Prostate gland (tissue), 2 donors: ENCODE measurements around the gene STARD8. TPM values are rescaled to one million over a fixed set of nuclear protein-coding genes. Genes with fewer than 3 reads are reported as not detected.

ENCODE experiments used
- DNase-seq: peaks from one replicate; pipeline ENCODE4 v3.0.0-alpha.2; 2019; ENCODE audit warnings: low spot score
- H3K27ac ChIP-seq, 2 donors: fragments of 200-600 bp; sonication (generic); 2 replicates each; pipeline ENCODE4 v1.5.1; 2017 to 2019
- H3K27me3 ChIP-seq: fragments of 200-600 bp; sonication (generic); replicated peaks from 2 replicates; pipeline ENCODE4 v1.5.1; 2019; ENCODE audit not compliant: insufficient read depth
- H3K36me3 ChIP-seq, 2 donors: fragments of 200-600 bp; sonication (generic); 1 replicate in 1 of 2; 2 replicates in 1 of 2; pipeline versions ENCODE4 v1.5.1 to v1.8.1; 2017 to 2019
- H3K4me1 ChIP-seq: fragments of 200-600 bp; sonication (generic); replicated peaks from 2 replicates; pipeline ENCODE4 v1.5.1; 2019
- H3K4me3 ChIP-seq, 2 donors: fragments of 200-600 bp; sonication (generic); 2 replicates each; pipeline ENCODE4 v1.5.1; 2017 to 2019
- H3K9me3 ChIP-seq: fragments of 200-600 bp; sonication (generic); 2 replicates; pipeline ENCODE4 v1.5.1; 2017
- POLR2A ChIP-seq: fragments of 450-650 bp; IDR thresholded peaks from one replicate; pipeline ENCODE4 v1.6.1; 2016; ENCODE audit warnings: antibody characterized with exemption, mild to moderate bottlenecking
- POLR2AphosphoS5 ChIP-seq: sonication (generic); formaldehyde crosslinking; IDR thresholded peaks from one replicate; pipeline ENCODE4 v1.6.1; 2017; ENCODE audit warnings: antibody characterized with exemption
- WGBS: methylation state at CpG from one replicate; pipeline ENCODE4 v1.1.5; 2018; 5-methylcytosine and 5-hydroxymethylcytosine counted together
- intact Hi-C: fragments of 100-400 bp; cut with DNase I; formaldehyde crosslinking; loops from one replicate; pipeline ENCODE4 v1.14.2; 2022
- total RNA-seq, 2 donors: library from RNA; depleted of rRNA; stranded (reverse); fragments of >200 nt; gene quantifications; one replicate each; pipeline ENCODE4 v1.1.0, GENCODE V29; 2016
- TF ChIP-seq, protein P1 (sequence below), 4 experiments: fragments of 200-600 bp in 2 of 4; fragments of 450-650 bp in 2 of 4; sonication (generic) in 2 of 4; IDR thresholded peaks; 1 replicate in 3 of 4; 2 replicates in 1 of 4; pipeline ENCODE4 v1.5.1; 2016 to 2019; ENCODE audit warnings: antibody characterized with exemption in 4 of 4, mild to moderate bottlenecking in 2 of 4, moderate library complexity in 2 of 4

The STARD8 gene
- total RNA-seq, 2 donors from 2014 or later, result 5.6 to 14.3 TPM

DNA sequence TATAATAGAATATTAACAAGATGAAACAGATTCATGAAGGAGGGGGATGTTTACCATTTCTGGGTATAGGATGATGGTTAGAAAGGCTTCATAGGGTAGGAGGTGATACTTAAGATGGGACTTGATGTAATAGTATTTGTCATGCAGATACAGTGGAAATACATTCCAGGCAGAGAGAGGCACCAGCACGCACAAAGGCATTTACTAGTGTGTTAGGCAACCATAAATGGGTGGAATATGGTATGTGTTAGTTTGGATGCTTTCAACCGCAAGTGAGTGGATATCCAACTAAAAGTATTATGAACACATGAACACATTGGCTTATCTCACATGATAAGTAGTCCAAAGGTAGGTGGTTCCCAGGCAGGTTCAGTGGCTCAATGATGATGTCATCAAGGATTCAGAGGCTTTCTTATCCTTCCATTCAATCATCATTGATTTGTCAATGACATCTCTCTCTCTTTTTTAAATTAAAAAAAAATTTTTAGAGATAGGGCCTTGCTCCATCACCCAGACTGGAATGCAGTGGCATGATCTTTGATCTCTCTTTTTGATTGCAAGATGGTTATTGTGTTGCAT is 12.7 kb upstream of the STARD8 start:
- H3K27me3 ChIP-seq, result no peaks in the 10 kb centered on the region

DNA sequence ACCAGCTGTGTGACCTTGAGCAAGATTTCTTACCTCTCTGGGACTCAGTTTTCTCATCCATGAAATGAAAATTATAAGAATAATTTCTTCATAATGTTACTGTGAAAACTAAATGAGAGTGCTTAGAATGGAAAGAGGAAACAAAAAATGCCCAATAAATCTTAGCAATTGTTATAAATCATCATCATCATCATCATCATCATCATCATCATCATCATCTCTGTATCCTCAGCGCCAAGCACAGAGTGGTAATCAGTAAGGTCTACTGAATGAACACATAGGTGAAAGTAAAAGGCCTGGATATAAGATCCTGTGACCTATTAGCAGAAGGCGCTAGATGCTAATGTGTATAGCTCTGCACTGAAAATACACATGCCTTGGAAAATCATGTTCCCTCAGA is 6.8 kb upstream of the STARD8 start:
- Histone ChIP-seq H3K27ac (no peak overlapping the region), H3K4me1 (no peaks in the 10 kb centered on the region), H3K36me3 (no peaks in the 10 kb centered on the region), H3K9me3 (no peaks in the 10 kb centered on the region), H3K27me3 (no peaks in the 10 kb centered on the region), H3K4me3 (no peak overlapping the region)
- 97% methylated on average over 2 of the region's 2 CpGs for WGBS
- intact Hi-C loops, result no loop called here
- DNase-seq, result no peak
- TF ChIP-seq POLR2AphosphoS5 (no peak), POLR2A (no peak)
- TF ChIP-seq, protein P1, sequence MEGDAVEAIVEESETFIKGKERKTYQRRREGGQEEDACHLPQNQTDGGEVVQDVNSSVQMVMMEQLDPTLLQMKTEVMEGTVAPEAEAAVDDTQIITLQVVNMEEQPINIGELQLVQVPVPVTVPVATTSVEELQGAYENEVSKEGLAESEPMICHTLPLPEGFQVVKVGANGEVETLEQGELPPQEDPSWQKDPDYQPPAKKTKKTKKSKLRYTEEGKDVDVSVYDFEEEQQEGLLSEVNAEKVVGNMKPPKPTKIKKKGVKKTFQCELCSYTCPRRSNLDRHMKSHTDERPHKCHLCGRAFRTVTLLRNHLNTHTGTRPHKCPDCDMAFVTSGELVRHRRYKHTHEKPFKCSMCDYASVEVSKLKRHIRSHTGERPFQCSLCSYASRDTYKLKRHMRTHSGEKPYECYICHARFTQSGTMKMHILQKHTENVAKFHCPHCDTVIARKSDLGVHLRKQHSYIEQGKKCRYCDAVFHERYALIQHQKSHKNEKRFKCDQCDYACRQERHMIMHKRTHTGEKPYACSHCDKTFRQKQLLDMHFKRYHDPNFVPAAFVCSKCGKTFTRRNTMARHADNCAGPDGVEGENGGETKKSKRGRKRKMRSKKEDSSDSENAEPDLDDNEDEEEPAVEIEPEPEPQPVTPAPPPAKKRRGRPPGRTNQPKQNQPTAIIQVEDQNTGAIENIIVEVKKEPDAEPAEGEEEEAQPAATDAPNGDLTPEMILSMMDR (IDR thresholded peaks at IDR 0.05), result no peak

More for the DNA sequence above, 12.7 kb upstream of the STARD8 start:
- no peak overlapping the region for H3K4me3 ChIP-seq
- TF ChIP-seq POLR2A (no peak), POLR2AphosphoS5 (no peak)
- TF ChIP-seq, protein P1 (IDR thresholded peaks at IDR 0.05), result no peak
- WGBS, result 84% methylated on average over 2 of the region's 2 CpGs
- no peaks in the 10 kb centered on the region for H3K4me1 ChIP-seq
- H3K36me3 ChIP-seq, result no peaks in the 10 kb centered on the region
- H3K9me3 ChIP-seq, result no peaks in the 10 kb centered on the region
- DNase-seq, result no peak
- no peak overlapping the region for H3K27ac ChIP-seq
- intact Hi-C loops, result no loop called here

DNA sequence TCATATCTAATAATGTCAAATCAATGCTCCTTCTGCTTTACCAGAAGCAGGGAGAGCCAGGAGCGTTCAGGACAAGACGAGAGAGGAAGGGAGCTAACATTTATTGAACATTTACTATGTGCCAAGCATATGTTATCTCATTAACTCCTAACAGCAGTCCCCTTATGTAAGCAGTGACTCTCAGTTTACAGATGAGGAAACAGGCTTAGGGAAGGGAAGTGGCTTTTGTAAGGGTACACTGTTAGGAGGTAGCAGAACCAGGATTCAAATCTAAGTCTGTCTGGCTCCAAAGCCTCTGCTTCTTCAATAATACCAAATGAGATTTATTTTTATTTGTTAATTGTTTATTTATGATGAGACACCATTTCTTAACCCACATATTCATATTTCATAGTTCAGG is 2.6 kb upstream of the STARD8 start:
- 90% methylated on average over 2 of the region's 2 CpGs for WGBS
- no peak overlapping the region for H3K4me3 ChIP-seq
- no peaks in the 10 kb centered on the region for H3K9me3 ChIP-seq
- no peaks in the 10 kb centered on the region for H3K36me3 ChIP-seq
- no peak for TF ChIP-seq POLR2A
- no peak for TF ChIP-seq POLR2AphosphoS5
- TF ChIP-seq, protein P1 (IDR thresholded peaks at IDR 0.05), result no peak
- DNase-seq, result no peak
- no peak overlapping the region for H3K27ac ChIP-seq
- H3K27me3 ChIP-seq, result no peaks in the 10 kb centered on the region
- H3K4me1 ChIP-seq, result no peaks in the 10 kb centered on the region
- intact Hi-C loops, result no loop called here

DNA sequence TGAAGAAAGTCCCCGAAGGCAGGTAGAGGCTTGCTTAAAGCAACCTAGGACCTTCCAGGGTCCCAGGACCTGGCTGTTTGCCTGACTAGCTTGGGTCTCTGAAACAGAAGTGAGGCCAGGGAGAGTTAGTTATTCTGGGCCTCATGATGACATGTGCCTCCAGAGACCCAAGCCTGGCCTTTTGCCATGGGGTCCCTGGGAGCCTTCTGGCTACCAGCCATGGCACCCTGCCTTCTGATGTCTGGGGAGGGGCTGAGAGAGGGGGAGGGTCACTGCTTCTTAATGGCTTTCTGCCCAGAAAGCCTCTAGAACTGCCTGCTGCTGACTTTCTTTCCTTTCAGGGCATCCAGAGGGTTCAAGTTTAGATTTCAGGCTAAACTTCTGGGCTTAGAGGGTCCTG is 1.0 kb upstream of the STARD8 start:
- Histone ChIP-seq H3K27me3 (no peaks in the 10 kb centered on the region), H3K27ac (no peak overlapping the region), H3K36me3 (no peaks in the 10 kb centered on the region), H3K4me3 (no peak overlapping the region), H3K9me3 (no peaks in the 10 kb centered on the region), H3K4me1 (no peaks in the 10 kb centered on the region)
- TF ChIP-seq POLR2AphosphoS5, result no peak
- TF ChIP-seq, protein P1 (IDR thresholded peaks at IDR 0.05), result no peak
- no peak for TF ChIP-seq POLR2A
- WGBS, result 100% methylated on average over 1 of the region's 1 CpG
- intact Hi-C loops, result no loop called here
- DNase-seq, result no peak

DNA sequence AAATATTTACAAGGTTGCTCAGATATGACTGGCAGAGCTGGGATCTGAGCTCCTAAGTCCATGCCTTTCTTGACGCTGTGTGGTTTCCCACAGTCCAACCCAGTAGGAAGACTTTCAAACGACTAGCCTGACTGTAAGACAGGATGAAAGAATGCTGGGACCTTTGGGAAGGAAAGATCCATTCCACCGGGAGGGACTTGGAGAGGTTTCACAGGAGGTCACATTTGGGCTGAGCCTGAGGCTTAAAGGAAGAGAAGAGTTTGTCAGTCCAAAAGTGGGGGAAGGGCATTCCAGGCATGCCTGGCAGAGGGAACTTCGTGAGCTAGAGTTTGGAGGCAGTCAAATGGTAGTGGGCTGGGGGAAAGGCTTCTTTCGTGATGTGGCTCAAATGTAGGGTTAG is 1.5 kb downstream of the STARD8 start:
- TF ChIP-seq POLR2A, result no peak
- no peak for TF ChIP-seq POLR2AphosphoS5
- TF ChIP-seq, protein P1 (IDR thresholded peaks at IDR 0.05), result no peak
- H3K9me3 ChIP-seq, result no peaks in the 10 kb centered on the region
- intact Hi-C loops, result no loop called here
- H3K27me3 ChIP-seq, result no peaks in the 10 kb centered on the region
- no peaks in the 10 kb centered on the region for H3K36me3 ChIP-seq
- H3K4me1 ChIP-seq, result no peaks in the 10 kb centered on the region
- no peak for DNase-seq
- no peak overlapping the region for H3K4me3 ChIP-seq
- 21% methylated on average over 5 of the region's 5 CpGs for WGBS
- no peak overlapping the region for H3K27ac ChIP-seq
